OCI-M2 (cell line): ENCODE results near the gene DLGAP4.

Source experiments
- DNase-seq: peaks from one replicate; lab custom pipeline; 2025; ENCODE audit not compliant: unreplicated experiment; lab: John Stamatoyannopoulos, UW

DLGAP4 gene

DNA sequence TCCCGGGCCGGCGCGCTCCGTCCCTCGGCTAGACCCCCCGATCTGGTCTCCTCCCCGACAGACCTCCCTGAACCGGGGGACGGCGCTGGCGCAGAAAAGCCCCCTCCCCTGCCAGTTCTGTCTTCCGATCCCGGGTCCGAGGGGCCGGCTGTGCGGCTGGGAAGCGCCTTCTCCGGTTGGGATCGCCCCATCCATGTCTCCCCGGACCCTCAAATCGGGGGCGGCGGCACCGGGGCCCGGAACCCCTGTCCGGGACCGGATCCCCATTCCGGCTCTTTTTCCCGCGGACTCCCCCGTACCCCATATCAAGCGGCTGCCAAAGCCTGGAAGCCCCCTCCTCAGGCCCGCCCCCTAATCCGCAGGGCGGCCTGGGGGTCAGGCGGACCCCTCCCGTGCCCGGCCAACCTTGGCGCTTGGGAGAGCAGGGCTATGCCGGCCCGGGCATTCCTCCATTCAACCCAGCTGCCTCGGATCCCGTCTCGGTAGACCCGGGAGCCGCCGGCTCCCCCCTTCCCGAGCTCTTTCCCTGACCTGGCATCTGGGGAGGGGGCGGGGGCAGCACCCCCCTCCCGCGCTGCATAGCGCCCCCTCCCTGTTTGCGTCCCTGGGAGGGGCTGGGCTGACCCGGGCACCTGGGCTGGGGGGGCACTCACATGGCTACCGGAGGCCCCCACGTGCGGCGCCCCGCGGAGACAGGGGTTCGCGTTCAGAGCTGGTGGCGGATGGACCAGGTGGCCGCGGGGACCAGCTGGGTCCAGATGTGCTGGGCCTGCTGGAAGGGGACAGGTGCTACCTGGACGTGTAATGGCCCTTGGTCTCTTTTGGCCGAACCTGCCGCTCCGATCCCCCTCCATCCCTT is 643 bp downstream of the DLGAP4 start:
- no peak for DNase-seq

DNA sequence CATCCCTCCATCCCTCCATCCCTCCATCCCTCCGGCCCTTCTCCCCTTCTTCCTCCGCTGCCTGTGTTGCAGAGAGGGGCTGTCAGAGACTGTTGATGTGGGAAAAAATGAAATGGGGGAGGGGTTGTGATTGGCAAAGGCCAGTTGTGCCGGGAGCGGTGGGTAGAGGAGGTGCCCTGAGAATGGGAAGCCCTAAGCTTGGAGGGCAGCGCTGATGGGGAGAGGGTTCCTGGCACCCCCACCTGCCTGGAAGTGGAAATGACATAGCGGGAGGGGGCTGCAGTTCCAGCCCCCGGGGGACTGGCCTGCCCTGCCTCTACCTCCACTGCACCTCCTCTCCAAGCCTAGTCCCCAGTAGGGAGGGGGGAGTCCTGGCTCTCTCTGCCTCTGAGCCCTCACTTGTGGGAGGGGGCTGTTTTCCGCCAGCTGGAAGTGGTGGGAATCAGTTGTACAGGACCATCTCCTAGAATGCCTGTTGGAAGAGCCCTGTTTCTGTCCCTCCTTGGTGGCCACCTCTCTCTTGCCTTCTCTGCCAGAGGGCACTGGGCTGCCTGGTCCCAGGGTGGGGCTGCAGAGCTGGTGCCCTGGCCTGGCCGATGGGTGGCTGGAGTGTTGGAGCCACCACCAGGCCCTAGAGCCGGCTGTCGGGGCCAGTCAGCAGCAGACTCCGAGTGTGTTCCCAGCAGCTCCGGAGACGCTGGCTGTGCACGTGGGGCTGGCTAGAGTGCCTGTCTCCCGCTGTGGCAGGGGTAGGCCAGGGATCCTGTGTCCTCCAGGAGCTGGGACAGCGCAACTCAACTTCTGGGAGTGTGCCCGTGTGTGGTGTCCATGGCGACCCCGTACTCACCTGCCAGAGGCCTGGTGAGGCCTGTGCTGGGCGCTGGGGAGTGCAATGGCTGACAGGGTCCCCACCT is 1.5 kb downstream of the DLGAP4 start:
- no peak for DNase-seq

DNA sequence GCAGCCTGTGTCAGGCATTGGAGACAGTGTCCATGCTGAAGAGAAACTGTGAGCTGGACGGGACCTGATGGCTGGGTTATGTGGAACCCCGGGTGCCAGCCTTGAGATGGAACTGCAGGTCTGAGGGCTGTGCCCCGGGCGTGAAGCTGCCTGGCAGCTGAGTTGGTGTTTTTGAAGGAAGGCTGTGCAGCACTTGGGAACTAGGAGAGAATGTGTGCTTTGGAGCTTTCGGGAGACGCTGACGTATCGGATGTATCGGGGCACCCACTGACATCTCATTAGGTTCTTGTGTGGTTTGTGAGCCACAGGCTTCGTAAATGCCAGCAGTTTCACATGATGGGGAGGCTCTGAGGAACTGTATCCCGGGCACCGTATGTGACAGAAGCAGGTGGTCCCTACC is 2.2 kb downstream of the DLGAP4 start:
- DNase-seq = no peak

DNA sequence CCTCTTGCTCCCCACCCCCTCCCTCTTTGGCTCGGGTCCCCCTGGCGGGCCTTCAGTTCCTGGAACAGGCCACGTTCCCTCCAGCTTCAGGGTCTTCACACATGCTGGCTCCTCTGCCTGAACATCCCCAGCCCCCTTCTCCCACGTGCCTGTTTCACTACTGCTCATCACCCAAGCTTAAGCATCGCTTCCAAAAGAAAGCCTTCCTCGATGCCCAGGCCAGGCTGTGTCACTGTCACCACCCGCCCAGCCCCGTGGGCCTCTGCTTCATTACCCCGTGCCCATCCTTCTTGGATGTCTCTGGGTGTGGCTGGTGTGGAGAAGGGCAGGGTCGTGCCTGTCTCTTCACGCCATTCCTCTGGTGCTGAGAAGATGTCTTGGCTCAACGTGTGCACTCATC is 2.8 kb downstream of the DLGAP4 start:
- no peak for DNase-seq

DNA sequence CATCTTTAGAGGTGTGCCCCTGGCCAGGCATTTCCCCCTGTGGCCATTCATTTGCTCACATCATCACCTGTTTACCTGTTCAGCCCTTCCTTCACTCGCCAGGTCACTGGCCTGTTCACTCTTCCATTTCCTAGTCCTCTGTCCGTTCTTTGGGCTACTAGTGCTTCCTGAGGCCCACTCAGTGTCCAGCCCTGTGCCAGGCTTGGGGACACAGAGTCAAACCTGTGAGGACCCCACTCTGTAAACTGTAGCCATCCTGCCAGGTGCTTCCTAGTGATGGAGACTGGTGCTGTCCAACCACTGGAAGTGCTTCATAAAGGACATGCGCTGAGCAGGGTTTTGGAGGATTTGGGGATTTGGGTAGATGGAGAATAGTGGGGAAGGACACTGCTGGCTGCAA is 3.5 kb downstream of the DLGAP4 start:
- no peak for DNase-seq

DNA sequence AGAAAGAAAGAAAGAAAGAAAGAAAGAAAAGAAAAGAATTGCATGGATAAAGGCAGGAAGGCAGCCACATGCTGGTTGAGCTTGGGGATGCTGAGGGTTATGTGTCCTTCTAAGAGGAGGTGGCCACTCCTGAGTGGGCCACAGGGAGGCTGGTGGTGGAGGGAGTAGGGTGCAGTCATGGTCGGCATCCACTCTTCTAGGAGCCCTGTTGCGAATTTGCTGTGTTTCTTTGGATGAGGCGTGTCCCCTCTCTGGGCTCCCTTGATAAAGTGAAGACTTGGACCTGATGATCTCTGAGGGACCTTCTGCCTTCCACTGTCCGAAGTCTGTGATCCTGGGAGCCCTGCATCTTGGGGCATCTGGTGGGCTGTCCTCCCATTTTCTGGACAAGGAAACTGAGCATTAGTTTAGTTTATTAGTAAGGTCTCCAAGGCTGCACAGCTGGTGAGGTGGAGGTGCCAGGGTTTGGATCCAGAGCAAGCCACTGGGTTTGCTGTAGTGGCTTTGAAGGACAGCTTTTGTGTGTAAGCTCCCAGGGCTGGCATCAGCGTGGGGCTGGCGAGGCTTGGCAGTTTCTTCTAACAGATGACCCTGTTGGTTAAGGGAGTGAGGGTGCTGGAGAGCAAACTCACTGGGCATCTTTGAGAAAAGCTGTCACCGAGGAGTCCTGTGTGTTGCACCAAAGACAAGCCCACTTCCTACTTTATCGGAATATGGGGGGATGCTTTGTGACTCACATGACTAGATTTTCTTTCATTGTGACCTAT is 4.3 kb downstream of the DLGAP4 start:
- DNase-seq = no peak

DNA sequence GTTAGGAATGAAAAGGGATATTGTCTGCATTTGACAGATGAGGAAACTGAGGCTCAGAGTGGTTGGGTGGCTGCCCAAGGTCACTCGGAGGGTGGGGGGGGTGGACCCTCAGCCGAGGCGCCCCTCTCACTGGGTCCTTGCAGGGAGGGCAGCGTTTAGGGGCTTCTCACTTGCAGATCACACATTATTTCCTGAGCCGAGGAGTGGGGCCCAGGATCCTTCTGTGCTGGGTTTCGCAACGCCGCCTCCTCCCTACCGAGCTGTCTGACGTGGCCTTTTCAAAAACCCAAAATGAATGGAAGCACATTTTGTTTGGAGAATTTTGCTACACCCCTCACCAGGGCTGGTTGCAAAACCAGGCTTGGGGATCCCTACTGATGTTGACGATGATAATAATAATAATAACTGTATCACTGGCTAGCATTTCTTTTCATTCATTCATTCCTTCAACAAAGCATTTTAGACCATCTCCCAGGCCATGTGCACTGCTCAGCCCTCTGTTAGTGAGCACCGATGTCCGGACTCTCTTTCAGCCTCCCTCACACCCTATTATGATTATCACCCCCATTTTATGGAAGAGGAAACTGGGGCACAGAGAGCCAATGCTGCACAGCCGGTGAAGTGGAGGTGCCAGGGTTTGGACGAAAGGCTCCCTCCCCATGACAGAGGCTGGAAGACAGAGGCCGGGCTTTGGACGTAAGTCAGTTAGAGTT is 5.2 kb downstream of the DLGAP4 start:
- DNase-seq = no peak

DNA sequence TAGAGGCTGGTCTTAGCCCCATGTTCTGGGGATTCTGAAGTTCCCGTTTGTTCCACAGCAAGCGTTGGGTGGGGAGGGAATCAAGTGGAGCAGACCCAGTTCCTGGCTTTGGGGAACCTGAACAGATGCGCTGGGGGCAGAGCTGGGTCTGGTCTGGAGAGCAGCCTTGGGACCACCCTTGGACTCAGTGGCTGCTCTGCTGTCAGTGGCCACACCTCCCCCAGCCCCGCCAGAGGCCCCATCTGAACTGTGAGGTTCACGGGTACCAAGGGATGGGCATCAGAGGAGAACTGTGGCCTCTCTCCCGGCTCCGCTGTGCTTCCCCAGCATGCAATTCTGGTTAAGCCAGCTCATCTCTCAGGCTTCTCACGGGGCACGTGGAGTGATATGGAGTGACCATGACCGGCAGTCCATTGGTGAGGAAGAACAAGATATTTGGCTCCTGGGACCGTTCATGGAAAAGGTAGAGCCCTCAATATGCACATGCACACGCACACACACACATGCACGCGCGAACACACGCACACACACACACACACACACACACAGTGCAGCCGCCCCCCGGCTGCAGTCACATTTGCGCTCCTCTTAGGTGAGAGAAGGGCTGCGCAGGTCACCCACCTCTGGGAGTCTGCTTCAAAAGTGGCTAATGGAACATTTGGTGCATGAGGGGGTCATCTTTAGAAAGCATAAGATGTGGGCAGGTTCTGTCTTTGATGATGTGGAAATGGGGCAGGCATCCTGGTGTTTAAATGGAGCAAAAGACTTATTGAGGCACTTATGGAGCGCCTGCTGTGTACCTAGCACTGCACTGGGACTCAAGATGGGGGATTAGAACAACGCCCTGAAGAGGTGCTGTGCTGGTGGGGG is 6.0 kb downstream of the DLGAP4 start:
- no peak for DNase-seq

DNA sequence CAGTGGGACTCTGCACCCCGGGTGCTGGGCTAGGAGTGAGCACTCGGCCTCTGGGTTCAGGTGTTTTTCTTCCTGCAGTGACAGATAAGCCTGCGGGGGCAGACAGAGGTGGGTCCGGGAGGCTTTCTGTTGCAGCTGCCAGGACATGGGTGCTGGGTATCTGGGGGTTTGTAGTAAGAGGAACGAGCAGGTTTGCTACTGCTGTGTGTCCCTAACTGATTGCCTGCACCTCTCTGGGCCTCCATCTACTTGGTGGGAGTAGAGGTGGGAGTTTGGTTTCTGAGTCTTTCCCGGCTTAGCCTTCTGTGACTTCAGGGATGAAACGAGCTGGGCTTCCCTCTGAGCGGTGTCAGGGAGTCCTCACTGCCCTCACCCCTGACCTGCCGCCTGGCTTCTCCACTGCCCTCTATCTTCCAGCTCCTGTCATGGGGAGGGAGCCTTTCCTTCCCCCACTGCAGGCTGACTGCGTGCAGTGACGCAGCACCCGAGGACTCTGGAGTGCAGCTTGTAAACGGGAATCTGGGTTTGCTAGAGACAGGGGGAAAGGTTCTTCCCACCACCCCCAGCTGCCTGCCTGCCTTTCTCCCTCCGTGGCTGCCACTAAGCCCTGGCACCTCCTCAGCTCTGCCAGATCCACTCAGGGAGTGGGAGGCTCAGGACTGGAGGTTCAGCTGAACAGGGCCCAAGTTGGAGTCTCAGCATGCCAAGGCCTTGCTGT is 6.7 kb downstream of the DLGAP4 start:
- no peak for DNase-seq

DNA sequence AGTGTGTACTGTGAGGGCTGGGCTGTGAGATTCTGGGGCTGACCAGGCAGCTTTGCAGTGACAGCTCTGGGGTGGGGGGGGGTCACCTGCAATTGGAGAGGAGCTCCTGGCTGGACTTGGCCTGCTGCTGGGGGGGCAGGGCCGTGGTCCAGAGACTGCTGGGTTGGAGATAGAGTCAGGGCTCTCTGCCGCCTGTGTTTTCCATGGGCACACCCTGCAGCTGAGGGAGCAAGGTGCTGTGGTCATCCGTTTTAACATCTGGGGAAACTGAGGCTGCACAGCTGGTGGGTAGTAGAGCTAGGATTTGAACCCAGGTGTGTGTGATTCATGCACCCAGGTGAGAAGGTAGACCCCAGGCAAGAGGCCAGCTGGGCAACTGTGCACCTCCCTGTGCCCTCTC is 7.3 kb downstream of the DLGAP4 start:
- no peak for DNase-seq

DNA sequence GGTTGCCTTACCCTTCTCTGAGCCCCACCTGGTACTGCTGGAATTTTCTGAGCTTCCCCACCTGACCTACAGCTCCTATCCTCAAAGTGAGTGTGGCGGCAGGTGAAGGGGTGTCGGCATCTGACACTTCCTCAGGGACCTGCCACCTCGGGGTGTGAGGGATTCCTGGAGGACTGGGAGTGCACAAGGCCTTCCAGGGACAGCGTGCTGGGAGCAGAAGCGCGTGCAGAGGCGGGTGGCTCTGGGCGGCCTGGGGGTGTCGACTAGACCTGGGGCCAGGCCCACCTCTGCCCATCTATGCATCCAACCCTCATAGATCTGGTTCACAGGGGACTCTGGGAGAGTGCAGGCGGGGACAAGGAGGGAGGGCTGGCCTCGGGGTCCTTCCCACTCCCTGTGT is 7.8 kb downstream of the DLGAP4 start:
- no peak for DNase-seq

DNA sequence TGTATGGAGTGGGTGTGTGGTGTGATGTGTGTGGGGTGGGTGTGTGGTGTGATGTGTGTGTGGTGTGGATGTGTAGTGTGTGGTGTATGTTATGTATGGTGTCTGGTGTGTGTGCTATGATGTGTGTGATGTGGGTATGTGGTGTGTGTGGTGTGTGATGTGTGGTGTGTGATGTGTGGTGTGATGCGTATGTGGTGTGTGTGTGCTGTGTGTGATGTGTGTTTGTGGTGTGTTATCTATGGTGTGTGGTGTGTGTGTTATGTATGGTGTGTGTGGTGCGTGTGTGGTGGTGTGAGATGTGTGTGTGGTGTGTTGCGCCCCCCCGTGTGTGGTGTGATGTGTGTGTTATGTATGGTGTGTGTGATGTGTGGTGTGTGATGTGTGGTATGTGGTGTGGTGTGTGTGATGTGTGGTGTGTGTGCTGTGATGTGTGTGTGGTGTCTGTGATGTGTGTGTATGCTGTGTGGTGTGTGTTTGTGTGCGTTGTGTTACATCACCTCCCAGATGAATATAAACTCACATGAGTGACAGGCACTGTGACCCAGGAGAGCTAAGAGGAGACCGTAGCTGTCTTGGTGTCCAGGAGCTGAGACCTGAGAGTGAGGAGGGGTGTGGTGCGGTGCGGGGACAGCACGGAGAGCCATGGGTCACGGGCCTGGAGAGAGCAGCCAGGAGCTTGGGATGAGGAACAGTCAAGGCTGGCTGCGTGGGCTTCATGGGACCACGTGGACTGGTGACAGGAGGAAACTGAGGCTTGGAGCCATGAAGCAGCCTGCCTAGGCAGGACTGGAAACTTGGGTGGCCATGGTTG is 8.8 kb downstream of the DLGAP4 start:
- no peak for DNase-seq

DNA sequence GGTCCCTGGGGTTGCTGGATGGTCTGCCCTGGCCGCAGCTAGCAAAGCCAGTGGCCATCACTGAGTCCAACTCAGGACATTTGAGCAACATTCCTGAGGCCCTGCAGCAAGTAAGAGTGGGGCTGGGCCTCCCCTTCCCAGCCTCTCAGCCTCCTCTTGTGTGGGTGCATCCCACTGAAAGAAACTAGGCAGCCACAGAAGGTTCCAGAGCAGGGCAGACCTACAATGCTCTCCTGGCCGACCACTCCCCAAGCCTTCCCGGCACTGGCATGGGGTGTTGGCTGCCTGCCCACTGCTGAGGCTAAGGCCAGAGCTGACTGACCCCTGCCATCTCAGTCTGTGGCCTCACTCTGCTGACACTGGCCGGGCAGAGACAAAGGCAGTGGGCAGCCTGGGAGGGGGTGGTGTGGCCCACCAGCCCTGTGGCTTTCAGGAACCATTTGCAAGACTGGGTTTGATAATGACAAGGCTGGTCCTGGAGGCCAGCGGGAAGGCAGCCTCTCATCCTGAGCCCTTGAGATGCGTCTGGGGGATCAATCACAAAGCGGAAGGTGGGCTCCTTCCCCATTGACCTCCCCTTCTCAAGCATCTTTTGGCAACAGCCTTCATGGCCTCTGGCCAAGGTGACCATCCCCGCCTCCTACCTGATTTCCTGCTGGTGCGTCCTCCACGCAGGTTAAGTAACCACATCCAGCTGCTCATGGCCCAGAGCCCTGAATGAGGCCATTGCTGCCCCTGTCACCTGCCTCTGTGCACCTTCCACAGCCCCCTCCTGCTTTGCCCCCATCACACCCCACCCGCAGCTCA is 9.6 kb downstream of the DLGAP4 start:
- no peak for DNase-seq

DNA sequence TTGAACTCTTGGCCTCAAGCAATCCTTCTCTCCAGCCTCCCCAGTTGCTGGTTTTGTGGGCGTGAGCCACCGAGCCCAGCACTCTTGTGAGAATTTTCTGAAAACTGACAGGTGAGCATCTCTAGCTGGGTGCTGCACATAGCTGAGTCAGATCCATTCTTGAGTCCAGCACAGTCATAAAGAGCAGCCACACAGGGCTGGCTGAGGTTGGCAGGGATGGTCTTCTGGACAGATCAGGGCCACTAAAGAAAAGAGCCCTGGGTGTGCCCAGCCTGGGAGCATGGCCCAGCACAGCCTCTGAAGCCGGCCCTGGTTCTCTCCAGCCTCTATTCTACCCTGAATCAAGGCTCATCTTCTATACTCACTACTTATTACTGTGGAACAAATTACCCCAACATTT is 11.5 kb downstream of the DLGAP4 start:
- DNase-seq = no peak

DNA sequence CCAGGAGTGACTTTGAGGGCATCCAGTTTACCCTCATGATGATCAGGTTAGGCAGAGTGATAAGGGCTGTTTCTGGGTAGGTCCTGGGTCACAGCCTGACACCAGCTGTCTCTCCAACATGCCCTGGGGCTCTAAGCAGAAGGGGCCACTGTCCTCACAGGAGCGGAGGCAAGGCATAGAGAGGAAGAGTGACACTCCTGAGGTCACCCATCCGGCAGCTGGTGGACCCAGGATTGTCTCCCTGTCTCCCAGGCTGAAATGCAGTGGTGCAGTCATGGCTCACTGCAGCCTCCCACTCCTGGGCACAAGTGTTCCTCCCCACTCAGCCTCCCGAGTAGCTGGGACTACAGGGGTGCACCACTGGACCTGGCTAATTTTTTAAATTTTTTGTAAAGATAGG is 12.0 kb downstream of the DLGAP4 start:
- no peak for DNase-seq

DNA sequence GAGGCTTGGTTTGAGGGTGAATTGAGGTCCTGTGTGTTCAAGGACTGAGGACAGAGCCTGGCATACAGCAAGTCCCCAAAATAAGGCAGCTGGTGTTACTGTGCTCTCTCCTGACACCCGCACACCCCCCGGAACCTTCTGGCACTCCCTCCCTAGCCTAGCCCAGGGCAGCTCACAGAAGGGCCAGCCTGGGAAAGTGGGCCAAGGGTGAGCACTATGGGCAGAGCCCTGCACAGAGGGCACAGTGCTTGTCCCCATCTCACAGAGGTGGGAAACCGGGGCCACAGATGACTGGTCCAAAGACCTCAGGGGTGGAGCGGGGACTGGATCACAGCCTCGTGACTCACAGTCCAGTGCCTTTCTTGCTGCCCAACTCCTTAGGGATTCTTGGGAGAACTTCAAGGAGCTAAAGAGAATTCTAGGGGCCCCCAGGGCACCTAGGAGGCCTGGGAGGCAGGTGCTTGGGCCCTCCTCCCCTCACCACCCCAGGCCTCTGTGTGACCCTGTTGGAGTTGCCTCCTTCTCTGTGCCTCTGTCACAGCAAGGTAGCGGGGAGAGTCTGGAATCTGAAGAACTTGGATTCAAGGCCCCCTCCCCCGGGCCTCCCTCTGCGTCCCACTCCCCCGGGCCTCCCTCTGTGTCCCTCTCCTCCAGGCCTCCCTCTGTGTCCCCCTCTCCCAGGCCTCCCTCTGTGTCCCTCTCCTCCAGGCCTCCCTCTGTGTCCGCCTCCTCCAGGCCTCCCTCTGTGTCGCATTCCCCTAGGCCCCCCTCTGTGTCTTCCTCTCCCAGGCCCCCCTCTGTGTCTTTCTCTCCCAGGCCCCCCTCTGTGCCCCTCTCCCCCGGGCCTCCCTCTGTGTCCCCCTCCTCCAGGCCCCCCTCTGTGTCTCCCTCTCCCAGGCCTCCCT is 13.5 kb downstream of the DLGAP4 start:
- no peak for DNase-seq
